NT2/D1 (cell line): ENCODE data around the gene SHC2.
A peak's percentile ranks its signal among the peaks of the same experiment; 100 is the strongest.

Source experiments
- DNase-seq: peaks from one replicate; pipeline ENCODE4 v3.0.0-alpha.2; 2011; ENCODE audit warnings: low read depth, low spot score
- H3K27me3 ChIP-seq: 2 replicates; pipeline ENCODE4 v1.6.0; 2011; ENCODE audit warnings: mild to moderate bottlenecking; ENCODE audit not compliant: insufficient read length, insufficient read depth
- H3K36me3 ChIP-seq: 2 replicates; pipeline ENCODE4 v1.6.1; 2011; ENCODE audit warnings: mild to moderate bottlenecking, low read length, mixed read lengths; ENCODE audit not compliant: insufficient read depth, insufficient read length
- H3K4me1 ChIP-seq: 2 replicates; pipeline ENCODE4 v1.5.1; 2011; ENCODE audit not compliant: insufficient read depth, insufficient read length
- H3K4me3 ChIP-seq: 2 replicates; pipeline ENCODE4 v1.5.1; 2011; ENCODE audit warnings: low read depth; ENCODE audit not compliant: insufficient read length
- H3K9ac ChIP-seq: 2 replicates; pipeline ENCODE4 v1.6.0; 2011; ENCODE audit warnings: low read depth; ENCODE audit not compliant: insufficient read length
- H3K9me3 ChIP-seq: 2 replicates; pipeline ENCODE4 v1.5.1; 2011; ENCODE audit warnings: mild to moderate bottlenecking, low read length; ENCODE audit not compliant: insufficient read depth
- SUZ12 ChIP-seq: IDR thresholded peaks from 2 replicates; pipeline ENCODE4 v1.6.1; 2011; ENCODE audit not compliant: insufficient read length, insufficient read depth; ENCODE audit errors: extremely low read depth
- YY1 ChIP-seq: IDR thresholded peaks from 2 replicates; pipeline ENCODE4 v1.6.1; 2011; ENCODE audit not compliant: insufficient read length, insufficient read depth
- ZNF274 ChIP-seq: IDR thresholded peaks from 2 replicates; pipeline ENCODE4 v1.6.1; 2011; ENCODE audit warnings: mild to moderate bottlenecking, low read depth, low read length

SHC2 gene

DNA sequence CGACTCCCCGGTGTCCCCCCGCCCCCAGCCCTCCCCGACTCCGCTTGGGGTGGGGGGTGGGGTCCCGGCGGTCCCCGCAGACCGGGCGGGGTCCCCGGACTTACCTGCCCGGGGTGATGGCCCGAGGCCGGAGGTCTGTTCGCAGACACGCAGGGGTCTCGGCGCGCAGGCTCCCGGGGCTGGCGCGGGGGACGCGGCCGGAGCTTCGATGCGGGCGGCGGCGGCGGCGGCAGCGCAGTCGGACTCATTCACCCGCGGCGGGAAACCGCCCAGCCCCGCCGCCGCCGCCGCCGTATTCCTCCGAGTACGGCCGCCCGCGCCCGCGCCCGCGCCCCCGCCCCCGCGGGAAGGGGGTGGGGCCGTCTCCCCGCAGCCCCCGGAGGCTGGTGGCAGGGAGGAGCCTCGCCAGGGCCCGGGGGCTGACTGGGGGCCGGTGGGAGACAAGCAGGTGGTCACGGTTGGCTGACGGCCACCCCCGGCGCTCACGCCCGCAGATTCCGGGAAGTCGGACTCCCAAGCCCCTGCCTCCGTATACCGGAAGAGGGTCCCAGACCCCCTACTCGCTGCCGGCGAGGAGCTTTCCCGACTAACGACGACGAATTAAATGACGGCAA lies 51.8 kb downstream of the SHC2 start, which contains the start of gene C2CD4C:
Gene C2CD4C (minus strand): TSS at position 246 of the 614 bp plus-strand sequence. CDS start 786 bp downstream, outside the sequence.
- DNase-seq, result no peak
- no peak for TF ChIP-seq YY1
- no peak for TF ChIP-seq SUZ12
- TF ChIP-seq ZNF274, result no peak
- Histone ChIP-seq H3K4me3 (peak within 1 kb of the TSS; percentile 66), H3K27me3 (peaks cover 16% of the 10 kb centered on the region), H3K9ac (peak within 1 kb of the TSS; percentile 76), H3K9me3 (peaks cover 4% of the 10 kb centered on the region; the same call in 1 of the 2 replicates), H3K36me3 (peaks cover 17% of the 10 kb centered on the region), H3K4me1 (peaks cover 27% of the 10 kb centered on the region)

DNA sequence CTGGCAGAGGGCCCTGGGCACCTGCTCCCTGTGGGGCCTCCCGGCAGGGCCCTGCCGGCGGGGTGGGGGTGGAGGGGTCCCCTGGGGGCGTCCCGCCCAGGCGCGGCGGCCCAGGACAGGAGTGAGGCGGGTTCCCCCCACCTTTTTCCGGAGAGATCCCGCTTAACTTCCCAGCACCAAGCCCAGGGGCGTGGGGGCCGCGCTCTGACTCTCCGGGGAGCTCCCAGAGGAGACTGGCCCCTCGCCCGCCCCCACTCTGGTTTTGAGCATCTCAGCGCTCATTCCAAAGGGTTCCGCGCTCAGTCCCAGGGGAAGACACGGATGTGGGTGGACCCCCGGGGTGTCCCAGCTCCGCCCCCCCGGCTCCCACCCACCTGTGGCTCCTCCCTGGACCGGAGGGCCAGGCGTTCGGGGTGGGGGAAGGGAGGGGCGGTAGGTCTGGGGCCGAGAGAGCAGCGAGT lies 52.4 kb downstream of the SHC2 start:
- Histone ChIP-seq H3K4me3 (peak overlapping the region; percentile 66), H3K9me3 (peaks cover 4% of the 10 kb centered on the region; the same call in 1 of the 2 replicates), H3K36me3 (peaks cover 17% of the 10 kb centered on the region), H3K27me3 (peaks cover 16% of the 10 kb centered on the region), H3K4me1 (peaks cover 29% of the 10 kb centered on the region), H3K9ac (peak overlapping the region; percentile 76)
- no peak for DNase-seq
- TF ChIP-seq SUZ12, result no peak
- TF ChIP-seq ZNF274, result no peak
- TF ChIP-seq YY1, result no peak

DNA sequence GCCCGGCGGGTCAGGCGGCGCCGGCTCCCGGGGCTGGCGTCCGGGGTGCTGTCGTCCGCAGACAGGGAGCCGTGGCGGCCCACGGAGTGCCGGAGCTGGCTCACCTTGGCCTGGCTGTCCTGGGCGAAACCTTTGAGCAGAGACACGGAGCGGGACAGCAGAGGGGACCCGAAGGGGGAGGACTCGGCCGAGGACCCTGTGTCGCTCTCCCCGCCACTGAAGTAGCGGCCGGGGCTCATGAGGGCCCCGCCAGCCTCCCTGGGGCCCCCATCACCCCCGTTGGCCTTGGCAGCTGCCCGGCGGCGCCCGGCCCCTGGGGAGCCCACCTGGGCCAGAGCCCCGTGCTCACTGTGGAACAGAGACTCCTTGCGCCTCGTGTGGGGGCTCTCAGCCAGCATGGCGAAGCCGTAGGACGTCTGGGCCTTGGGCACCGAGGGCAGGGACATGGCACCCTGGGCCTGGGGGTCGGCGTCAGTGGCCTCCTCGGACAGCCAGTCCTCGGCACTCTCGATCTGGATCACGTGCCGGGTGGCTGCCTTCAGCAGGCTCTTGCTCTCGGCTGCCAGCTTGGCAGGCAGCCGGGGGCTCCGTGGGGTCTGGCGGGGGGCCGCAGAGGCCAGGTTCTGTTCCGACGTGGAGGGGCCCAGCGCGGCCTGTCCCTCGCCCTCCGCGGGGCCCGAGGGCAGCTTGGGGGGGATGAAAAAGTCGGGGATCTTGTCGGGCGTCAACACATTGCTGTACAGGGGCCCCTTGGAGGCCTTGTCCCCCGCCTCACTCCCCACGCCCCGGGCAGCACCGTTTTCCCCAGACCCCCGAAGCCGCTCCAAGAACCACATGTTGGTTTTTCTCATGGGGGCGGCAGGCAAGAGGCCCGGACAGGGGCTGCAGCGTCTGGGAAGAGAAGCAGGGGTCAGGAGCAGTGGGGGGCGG lies 53.1 kb downstream of the SHC2 start:
- DNase-seq, result no peak
- Histone ChIP-seq H3K36me3 (peaks cover 17% of the 10 kb centered on the region), H3K4me1 (peaks cover 30% of the 10 kb centered on the region), H3K4me3 (peak overlapping the region; percentile 66), H3K27me3 (peaks cover 16% of the 10 kb centered on the region), H3K9me3 (peaks cover 4% of the 10 kb centered on the region; the same call in 1 of the 2 replicates), H3K9ac (peak overlapping the region; percentile 76)
- TF ChIP-seq ZNF274 (no peak), SUZ12 (no peak), YY1 (no peak)

DNA sequence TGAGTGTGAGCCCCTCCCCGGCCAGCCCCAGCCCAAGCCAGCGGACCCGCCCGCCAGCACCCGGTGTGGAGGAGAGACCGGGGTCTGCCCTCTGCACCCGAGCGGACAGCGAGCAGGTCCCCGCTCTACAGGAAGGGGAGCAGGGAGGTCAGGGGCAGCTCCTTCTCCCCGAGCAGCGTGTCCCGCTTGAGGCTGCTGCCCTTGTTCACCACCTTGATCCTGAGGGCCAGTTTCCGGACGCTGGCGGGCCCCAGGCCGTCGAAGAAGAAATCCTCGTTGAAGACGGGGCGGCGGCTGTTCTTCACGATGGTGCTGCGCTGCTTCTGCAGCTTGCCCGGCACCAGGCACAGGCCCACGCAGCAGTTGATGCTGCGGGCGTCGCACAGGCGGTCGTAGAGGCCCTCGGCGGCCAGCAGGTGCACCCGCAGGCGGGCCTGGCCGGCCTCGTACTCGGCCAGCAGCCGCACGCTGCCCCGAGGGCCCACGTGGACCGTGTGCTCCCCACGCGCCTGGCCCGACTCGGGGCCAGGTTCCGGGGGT lies 53.8 kb downstream of the SHC2 start:
- Histone ChIP-seq H3K9ac (no peak overlapping the region), H3K36me3 (peaks cover 17% of the 10 kb centered on the region), H3K4me3 (no peak overlapping the region), H3K4me1 (peaks cover 25% of the 10 kb centered on the region), H3K9me3 (peaks cover 4% of the 10 kb centered on the region; the same call in 1 of the 2 replicates), H3K27me3 (peaks cover 16% of the 10 kb centered on the region)
- TF ChIP-seq ZNF274, result no peak
- TF ChIP-seq SUZ12, result no peak
- no peak for TF ChIP-seq YY1
- no peak for DNase-seq

DNA sequence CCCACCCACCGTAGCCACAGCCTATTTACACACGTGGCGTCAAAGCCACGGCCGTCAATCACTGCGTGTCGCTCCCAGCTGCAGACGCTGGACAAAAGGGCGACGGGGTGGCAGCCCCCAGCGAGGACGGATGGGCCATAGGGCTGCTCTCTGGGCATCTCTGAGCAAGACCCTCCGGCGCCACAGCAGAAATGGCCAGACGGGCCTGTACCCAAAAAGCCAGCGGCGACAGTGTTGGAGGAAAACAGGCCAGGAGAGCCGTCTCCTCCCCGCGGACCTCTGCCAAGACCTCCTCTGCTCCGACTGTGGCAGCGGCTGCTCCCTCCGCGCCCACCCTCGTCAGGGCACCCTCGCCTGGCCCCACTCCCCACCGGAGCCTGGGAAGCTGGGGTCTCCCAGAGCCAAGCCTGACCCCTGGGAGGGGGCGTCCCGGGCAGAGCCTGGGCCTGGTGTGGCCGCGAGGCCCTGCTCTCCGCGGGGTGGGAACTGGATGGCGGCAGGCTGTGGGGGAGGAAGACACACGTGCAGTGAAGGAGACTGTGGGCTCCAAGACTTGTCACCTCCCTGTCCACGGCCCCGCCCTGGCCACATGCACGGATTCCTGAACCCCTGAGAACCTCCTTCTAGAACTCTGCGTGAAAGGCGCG lies 54.6 kb downstream of the SHC2 start:
- TF ChIP-seq SUZ12 (no peak), ZNF274 (no peak), YY1 (no peak)
- no peak for DNase-seq
- H3K9ac ChIP-seq, result no peak overlapping the region
- peaks cover 18% of the 10 kb centered on the region for H3K4me1 ChIP-seq
- H3K36me3 ChIP-seq, result peaks cover 17% of the 10 kb centered on the region
- H3K9me3 ChIP-seq, result peaks cover 4% of the 10 kb centered on the region; the same call in 1 of the 2 replicates
- no peak overlapping the region for H3K4me3 ChIP-seq
- peaks cover 16% of the 10 kb centered on the region for H3K27me3 ChIP-seq

DNA sequence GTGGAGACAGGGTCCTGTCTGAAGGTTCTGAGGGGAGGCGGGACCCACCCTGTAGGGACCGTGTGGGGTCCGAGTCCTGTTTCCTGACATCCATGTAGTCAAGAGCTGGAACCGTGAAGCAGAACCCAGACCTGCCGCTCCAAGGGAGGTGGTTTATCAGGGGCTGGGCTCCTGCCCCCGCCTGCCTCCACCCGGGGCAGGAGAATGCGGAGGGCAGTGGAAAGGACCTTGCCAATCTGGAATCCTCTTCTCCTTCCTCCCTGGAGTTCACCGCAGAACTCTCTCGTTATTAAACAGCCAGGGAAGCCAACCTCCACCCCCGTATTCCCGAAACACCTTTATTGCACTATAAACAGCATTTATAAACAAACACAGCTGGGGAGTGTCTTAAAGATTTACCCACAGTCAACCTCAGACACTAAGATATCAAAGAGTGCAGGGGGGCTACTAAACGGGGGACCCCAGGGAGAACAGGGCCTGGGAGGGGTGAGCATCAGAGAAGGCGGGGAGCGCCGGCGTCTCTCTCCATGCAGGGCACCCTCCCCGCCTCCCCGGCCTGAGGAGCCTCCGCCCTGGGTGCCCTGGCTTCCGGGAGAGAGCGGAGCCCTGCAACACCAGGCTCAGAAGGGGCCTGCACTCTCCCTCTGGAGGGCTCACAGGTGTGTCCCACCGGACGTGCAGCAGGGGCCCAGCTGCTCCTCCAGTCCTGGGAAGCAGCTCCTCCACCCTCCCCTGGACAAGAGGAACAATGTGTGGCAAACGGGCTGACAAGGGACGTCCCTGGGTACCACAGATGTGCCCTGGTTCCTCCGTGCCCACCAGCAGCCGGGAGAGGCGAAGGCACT lies 55.5 kb downstream of the SHC2 start:
- Histone ChIP-seq H3K27me3 (peaks cover 12% of the 10 kb centered on the region), H3K9ac (peak overlapping the region; percentile 4)

More for the DNA sequence above, 55.5 kb downstream of the SHC2 start:
- DNase-seq, result no peak
- H3K36me3 ChIP-seq, result peaks cover 17% of the 10 kb centered on the region
- peaks cover 21% of the 10 kb centered on the region for H3K4me1 ChIP-seq
- no peak overlapping the region for H3K4me3 ChIP-seq
- H3K9me3 ChIP-seq, result no peaks in the 10 kb centered on the region
- TF ChIP-seq SUZ12, result no peak
- TF ChIP-seq ZNF274, result no peak
- no peak for TF ChIP-seq YY1
